Ectodermal cell (in vitro differentiated cells): ENCODE measurements around the gene DOCK8.

Source experiments
- H3K27ac ChIP-seq: 2 replicates; pipeline ENCODE4 v1.7.0; 2013; ENCODE audit warnings: mild to moderate bottlenecking, low read depth, low read length; ENCODE audit not compliant: insufficient read depth, poor library complexity, severe bottlenecking
- H3K27me3 ChIP-seq: 2 replicates; pipeline ENCODE4 v1.7.0; 2013; ENCODE audit warnings: mild to moderate bottlenecking, low read length; ENCODE audit not compliant: insufficient read depth, control insufficient read depth, poor library complexity, severe bottlenecking
- H3K36me3 ChIP-seq: one replicate; pipeline ENCODE4 v1.7.0; 2013; ENCODE audit warnings: low read length; ENCODE audit not compliant: control insufficient read depth, insufficient read depth
- H3K4me1 ChIP-seq: one replicate; pipeline ENCODE4 v1.7.0; 2013; ENCODE audit warnings: low read length; ENCODE audit not compliant: control insufficient read depth, insufficient read depth
- H3K4me3 ChIP-seq: 2 replicates; pipeline ENCODE4 v1.7.0; 2013; ENCODE audit warnings: low read depth, low read length, control low read depth; ENCODE audit not compliant: insufficient read depth
- H3K9me3 ChIP-seq: 2 replicates; pipeline ENCODE4 v1.7.0; 2013; ENCODE audit warnings: mild to moderate bottlenecking, low read length, moderate library complexity; ENCODE audit not compliant: control insufficient read depth
- WGBS, 2 experiments: methylation state at CpG; one replicate each; pipeline ENCODE4 v1.1.7; 2013; ENCODE audit warnings: missing lambda C conversion rate in 2 of 2; 5-methylcytosine and 5-hydroxymethylcytosine counted together

DOCK8 gene

DNA sequence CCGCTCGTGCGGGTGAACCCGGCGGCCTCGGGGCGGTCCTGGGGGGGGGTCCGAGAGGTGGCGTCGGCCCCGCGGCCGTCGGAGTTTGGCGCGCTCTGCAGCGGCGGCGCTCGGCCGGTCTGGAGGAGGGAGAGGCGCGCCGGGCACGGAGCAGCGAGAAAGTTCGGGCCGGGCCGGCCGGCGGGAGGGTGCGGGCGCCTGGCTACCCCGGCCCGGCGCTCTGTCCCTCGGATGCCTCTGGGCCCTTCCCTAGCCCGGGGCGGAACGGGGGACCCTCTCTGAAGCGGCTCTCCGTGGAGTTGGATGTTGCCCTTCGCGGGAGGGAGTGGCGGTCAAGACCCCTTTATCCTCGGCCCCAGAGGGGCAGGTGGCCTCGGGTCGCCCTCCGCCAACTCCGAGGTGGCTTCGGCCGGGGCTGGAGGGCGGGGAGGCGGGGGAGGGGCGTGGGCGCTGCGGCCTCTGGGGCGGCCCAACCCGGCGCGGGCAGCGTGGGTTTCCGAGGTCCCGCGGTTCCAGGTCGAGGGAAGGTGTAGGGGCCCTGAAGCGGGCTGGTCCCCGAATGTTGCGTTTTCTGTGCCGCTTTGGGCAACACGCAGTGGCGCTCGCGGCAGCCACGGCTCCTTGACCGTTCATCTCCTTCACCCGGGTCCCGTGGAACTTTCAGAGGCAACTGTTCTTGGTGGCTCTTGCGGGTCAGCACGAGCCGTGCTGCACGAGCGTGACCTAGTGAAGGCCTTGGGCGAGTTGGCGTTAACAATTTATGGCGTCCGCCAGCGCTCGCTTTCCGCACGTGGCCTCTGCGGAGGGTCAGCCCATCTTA lies 290.5 kb downstream of the DOCK8 start:
- H3K4me1 ChIP-seq = peaks cover 3% of the 10 kb centered on the region
- no peak overlapping the region for H3K27ac ChIP-seq
- H3K27me3 ChIP-seq = peaks cover 41% of the 10 kb centered on the region
- H3K4me3 ChIP-seq = peak overlapping the region; percentile 55
- no peaks in the 10 kb centered on the region for H3K9me3 ChIP-seq
- H3K36me3 ChIP-seq = no peaks in the 10 kb centered on the region
- WGBS, 2 experiments = 1% methylated on average over 92 of the region's 92 CpGs

GRCh38 chr9:505741-506059 lies 291.0 kb downstream of the DOCK8 start:
- WGBS, 2 experiments = 0 to 6% methylated on average over 1 to 3 of the region's 5 CpGs
- H3K36me3 ChIP-seq = no peaks in the 10 kb centered on the region
- H3K27ac ChIP-seq = no peak overlapping the region
- H3K4me3 ChIP-seq = peak overlapping the region; percentile 55
- peaks cover 3% of the 10 kb centered on the region for H3K4me1 ChIP-seq
- no peaks in the 10 kb centered on the region for H3K9me3 ChIP-seq
- peaks cover 41% of the 10 kb centered on the region for H3K27me3 ChIP-seq

GRCh38 chr9:506281-506680 lies 291.6 kb downstream of the DOCK8 start:
- Histone ChIP-seq H3K4me3 (no peak overlapping the region), H3K9me3 (no peaks in the 10 kb centered on the region), H3K36me3 (no peaks in the 10 kb centered on the region), H3K27ac (no peak overlapping the region), H3K4me1 (peaks cover 3% of the 10 kb centered on the region), H3K27me3 (peaks cover 41% of the 10 kb centered on the region)
- WGBS, 2 experiments = 91 to 95% methylated on average over 5 to 7 of the region's 7 CpGs

- Histone ChIP-seq H3K27me3 (no peaks in the 10 kb centered on the region), H3K9me3 (no peaks in the 10 kb centered on the region), H3K27ac (no peak overlapping the region), H3K4me3 (no peak overlapping the region), H3K36me3 (no peaks in the 10 kb centered on the region), H3K4me1 (no peaks in the 10 kb centered on the region)
- 93 to 96% methylated on average over 1 of the region's 1 CpG for WGBS, 2 experiments
Measured at GRCh38 chr9:511861-512260, 297.2 kb downstream of the DOCK8 start.

DNA sequence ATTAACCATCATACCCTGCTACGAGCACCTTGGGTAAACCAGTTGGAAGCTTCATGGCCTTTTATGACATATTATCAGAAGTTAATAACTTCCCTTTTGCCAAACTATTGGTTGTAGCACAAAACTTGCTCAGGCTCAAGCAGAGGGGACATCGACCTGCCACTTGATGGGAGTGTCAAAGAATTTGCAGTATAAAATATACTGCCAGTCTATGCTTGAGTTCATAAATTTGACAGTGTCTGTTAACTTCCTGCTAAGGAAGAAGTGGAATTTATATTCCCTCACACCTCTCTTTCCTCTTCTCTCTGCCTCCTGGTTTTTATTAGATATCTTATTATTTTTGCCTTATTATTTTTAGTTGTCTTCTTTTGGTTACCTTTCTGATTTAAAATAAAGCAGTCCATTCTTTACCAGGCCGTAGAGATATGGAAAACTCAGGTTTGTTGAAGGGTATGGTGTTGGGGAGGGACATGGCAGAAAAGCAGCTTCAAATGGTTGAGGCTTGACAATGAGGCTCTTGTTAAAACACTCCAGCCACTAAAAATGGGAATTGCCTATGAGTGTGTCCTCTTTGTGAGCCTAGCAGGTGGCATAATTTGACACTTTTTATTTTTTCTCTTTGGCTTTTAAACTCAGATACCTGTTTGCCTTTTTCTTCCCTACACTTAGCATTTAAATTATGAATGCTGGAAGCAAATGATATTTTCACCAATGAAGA lies 298.0 kb downstream of the DOCK8 start:
- H3K36me3 ChIP-seq = no peaks in the 10 kb centered on the region
- 89 to 95% methylated on average over 2 to 3 of the region's 3 CpGs for WGBS, 2 experiments
- H3K9me3 ChIP-seq = no peaks in the 10 kb centered on the region
- no peak overlapping the region for H3K27ac ChIP-seq
- H3K4me1 ChIP-seq = no peaks in the 10 kb centered on the region
- no peak overlapping the region for H3K4me3 ChIP-seq
- H3K27me3 ChIP-seq = no peaks in the 10 kb centered on the region
